ENCODE results near the gene GLTPD2. TPM values are rescaled to one million over a fixed set of nuclear protein-coding genes. Genes with fewer than 3 reads are reported as not detected.

GLTPD2 gene
- total RNA-seq: not detected in 2 replicates

DNA sequence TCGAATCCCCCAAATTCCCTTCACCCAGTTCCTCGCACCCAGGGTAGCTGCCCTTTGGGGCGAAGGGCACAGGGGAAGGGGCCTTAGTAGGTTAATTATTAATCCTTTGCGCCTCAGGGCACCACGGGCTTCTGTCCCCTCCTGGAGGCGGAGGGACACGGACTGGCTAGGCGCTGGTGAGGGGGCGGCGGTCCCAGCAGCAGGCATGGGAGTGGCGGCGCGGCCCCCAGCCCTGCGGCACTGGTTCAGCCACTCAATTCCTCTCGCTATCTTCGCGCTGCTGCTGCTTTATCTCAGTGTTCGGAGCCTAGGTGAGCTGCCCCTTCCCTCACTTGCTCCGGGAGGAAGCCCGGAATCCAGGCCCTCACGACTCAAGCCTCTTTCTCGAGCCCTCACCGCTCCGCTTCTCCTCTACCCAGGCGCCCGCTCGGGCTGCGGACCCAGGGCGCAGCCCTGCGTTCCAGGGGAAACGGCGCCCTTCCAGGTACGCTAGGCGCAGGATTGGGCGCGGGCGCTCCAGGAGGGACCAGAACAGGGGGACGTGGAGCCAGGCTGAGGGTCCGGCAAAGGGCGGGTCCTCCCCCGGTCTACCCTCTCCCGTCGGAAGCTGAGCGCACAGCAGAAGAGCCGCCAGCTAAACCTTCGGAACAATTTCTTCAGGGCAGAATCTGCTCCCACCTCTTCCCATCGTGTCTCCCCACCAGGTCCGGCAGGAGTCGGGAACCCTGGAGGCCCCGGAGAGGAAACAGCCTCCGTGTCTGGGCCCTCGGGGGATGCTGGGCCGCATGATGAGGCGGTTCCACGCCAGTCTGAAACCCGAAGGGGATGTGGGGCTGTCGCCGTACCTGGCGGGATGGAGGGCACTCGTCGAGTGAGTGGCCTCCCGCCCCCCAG, at the start of gene GLTPD2:
GLTPD2 (plus strand) TSS at position 158 of the 894 bp plus-strand sequence; CDS start at position 206, 48 bp downstream.

DNA sequence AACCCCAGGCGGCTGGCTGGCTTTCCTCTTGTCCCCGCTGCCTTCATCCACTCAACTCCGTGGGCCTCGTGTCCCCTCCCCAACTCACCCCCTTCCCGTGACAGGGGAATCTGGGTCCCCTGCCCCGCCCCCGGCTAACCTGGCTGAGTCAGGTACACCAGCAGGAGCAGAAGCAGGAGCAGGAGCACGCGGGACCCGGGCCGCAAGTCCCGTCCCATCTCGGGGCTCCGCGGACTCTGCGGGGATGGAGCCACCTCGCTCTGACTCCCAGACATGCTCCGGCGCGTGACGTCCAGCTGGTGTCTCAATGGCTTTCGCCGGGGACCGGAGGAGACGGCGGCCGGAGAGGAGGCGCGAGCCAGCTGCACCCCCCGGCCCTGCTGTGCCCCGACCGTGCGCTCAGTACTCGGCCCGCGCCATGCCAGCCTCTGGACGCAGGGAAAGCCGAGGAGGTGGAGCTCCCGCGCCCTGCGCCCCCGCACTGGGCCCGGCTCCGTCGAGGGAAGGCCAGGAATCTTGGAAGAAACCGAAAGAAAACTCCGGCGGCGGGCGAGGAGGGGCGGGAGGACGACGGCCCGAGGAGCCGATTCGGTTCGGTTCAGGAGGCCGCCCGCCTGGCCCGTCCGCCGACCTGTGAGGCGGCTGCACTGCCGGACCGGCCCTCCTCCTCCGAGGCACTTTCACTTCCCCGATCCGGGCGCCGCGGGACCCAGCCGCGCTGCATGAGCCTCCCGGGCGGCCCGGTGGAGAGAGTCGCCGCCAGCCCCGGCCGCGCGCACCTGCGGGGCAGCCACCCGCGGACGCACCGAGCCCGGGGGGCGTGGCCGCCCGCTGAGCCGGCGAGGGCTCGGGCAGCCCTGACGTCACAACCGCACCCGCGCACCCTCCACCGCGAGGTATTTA, 49.4 kb upstream of the GLTPD2 start, which contains the start of the genes CXCL16 and ZMYND15:
CXCL16 (minus strand) TSS at position 807 of the 903 bp plus-strand sequence; CDS start at position 218, 589 bp downstream.
ZMYND15 (plus strand) TSS at position 712 of the 903 bp plus-strand sequence. CDS start 716 bp downstream, outside the sequence.

DNA sequence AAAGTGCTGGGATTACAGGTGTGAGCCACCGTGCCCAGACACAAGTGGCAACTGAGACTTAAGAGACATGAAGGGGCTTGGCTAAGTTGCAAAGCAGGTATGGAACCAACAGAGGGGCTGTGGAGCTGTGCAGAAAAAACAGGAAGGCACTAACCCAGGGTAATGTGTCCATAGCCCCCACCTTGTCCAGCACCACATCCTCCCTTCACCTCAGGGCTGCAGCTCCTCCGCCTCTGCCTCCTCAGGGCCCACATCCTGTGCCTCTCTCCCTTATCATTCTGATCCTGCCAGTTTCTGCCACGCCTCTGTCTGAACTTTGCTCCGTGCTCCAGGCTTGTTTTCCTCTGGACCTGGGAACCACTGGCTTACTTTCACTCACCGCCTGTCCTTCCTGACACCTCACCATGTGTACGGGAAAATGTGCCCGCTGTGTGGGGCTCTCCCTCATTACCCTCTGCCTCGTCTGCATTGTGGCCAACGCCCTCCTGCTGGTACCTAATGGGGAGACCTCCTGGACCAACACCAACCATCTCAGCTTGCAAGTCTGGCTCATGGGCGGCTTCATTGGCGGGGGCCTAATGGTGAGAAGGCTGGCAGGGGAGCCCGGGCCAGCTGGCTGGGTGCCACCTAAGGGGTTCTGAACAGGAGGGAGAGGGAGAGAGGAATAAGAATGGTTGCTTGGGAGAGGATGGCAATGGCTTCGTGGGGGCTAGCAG, 17.1 kb upstream of the GLTPD2 start, which contains the start of gene TM4SF5:
TM4SF5 (plus strand) TSS at position 368 of the 716 bp plus-strand sequence; CDS start at position 405, 37 bp downstream.

DNA sequence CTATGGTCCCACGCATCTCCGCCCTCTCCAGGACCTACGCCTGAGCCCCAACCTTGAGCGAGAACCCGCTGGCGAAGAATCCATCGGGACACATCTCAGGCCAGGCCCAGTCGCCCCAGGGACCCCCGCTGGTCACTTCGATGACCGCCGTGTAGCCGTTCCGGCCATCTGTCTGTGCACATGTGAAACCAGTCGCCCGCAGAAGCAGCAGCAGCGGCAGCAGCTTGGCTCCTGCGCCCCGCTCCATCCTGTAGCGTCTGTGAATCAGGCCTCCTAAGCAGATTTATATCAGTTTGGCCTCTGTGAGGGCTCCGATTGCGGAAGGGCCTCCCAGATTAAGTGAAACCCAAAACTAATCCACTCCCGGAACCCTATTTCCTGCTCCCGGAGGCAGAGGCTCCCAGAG, 2.7 kb upstream of the GLTPD2 start, which contains the start of gene VMO1:
VMO1 (minus strand) TSS at position 259 of the 406 bp plus-strand sequence; CDS start at position 247, 12 bp downstream.

DNA sequence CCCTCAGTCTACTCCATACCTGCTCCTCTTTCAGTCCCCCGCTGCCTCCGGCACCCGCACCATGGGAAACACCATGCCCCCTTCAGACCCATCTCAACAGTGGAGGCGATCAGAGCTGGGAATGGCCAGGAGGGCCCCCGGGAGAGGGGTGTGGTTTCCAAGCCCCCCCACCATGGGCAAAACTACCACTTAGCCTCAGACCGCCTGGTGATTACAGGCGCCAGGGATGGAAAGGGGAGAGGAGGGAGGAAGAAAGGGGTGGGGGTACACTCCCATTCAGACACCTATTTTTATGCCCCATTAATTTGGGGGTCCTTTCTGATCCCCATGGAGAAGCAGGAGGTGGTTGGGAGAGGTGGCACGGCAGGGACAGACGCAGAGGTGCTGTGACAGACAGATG, 13.5 kb downstream of the GLTPD2 start, which contains the start of gene C17orf114:
C17orf114 (minus strand) TSS at position 101 of the 400 bp plus-strand sequence.

DNA sequence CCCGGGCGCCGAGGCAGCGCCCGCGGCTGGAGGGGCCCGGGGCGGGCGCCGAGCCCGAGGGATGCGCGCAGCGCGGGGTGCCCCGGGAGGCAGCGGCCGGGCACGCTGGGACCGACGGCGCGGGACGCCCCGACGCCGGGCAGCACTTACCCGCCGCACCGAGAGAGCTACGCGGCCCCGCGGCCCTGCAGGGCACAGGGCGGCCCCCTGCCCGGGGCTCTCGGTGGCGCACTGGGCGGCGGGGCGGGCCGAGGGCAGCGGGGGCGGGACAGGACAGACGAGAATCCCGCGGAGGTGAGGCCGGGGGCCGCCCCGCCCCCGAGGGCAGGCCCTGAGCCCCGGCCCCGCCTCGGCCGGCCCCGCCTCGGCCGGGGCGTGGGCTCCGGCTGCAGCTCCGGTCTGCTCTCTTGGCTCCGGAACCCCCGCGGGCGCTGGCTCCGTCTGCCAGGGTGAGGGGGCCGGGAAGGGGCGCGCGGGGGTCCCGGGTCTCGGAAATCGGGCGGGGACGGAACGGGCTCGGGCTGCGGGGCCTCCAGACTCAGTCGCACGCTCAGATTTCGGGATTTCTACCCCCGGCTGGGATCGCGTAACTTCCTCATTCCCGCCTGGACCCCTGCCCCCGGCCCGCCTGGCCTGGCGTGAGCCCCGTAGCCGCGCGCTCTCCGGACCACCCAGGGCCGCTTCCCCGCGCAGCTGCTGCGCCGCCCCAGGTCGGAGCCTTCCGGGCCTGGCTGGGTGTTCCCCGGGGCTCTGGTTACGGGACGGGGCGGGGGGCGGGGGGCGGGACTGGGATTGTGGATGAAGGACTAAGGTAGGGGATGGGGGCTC, 18.2 kb downstream of the GLTPD2 start, which contains the start of gene PLD2:
PLD2 (plus strand) TSS at position 376 of the 828 bp plus-strand sequence. CDS start 621 bp downstream, outside the sequence.

DNA sequence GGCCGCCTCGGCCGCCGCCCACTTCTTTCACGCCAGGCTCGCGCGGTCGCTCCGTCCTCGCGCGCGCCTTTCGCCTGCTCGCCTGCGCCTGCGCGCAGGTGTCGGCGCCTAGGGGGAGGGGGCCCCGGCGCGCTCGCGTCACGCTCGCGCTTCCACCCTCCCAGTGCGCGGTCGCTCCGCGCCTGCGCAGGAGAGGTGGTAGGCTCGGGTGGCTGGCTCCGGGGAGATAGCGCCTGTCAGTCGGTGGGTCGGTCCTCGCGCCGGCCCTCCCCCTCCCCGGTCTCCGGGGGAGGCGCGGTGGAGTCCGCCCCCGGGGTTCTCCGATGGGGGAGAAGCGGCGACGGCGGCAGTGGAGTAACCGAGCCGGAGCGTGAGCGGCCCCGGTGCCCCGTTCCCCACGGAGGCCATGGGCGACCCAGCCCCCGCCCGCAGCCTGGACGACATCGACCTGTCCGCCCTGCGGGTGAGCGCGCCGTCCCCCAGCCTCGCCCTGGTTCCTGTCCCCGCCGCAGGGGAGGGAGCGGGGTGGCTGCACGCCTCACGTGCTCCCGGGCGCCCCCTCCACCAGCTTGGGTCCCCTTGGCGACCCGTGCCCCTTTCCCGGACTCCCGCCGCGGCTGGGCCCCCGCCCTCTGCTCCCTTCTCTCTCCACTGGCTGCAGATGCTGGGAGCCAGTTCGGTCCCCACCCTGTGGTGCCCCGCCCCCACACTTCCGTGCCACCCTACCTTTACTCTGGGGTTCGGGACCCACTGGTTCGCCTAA, 44.6 kb downstream of the GLTPD2 start, which contains the start of gene MINK1:
MINK1 (plus strand) TSS at position 163 of the 763 bp plus-strand sequence; CDS start at position 407, 244 bp downstream.

Other genes starting within 250 kb of the GLTPD2 start
- 84.8 and 88.9 TPM in 2 replicates for gene MYBBP1A, start 233.6 kb upstream of the GLTPD2 start, total RNA-seq
- 2.2 and 7.7 TPM in 2 replicates for gene GGT6, start 228.4 kb upstream of the GLTPD2 start, total RNA-seq
- under 0.01 TPM in 1 of 2 replicates, not detected in the other for gene SMTNL2, start 204.4 kb upstream of the GLTPD2 start, total RNA-seq
- gene ALOX15, start 147.3 kb upstream of the GLTPD2 start, total RNA-seq: not detected in 2 replicates
- gene PELP1, start 84.8 kb upstream of the GLTPD2 start, total RNA-seq: 30.9 and 36.4 TPM in 2 replicates
- 3.1 and 5.3 TPM in 2 replicates for gene ARRB2, start 78.3 kb upstream of the GLTPD2 start, total RNA-seq
- gene MED11, start 57.5 kb upstream of the GLTPD2 start, total RNA-seq: 12.6 and 13.5 TPM in 2 replicates
- gene ZMYND15, start 49.1 kb upstream of the GLTPD2 start, total RNA-seq: 0.21 and 1.2 TPM in 2 replicates
- gene CXCL16, start 49.0 kb upstream of the GLTPD2 start, total RNA-seq: 13.9 and 42.2 TPM in 2 replicates
- gene TM4SF5, start 17.1 kb upstream of the GLTPD2 start, total RNA-seq: not detected in 2 replicates
- 0.72 and 1.1 TPM in 2 replicates for gene VMO1, start 2.6 kb upstream of the GLTPD2 start, total RNA-seq
- 121 and 163 TPM in 2 replicates for gene PSMB6, start 7.2 kb downstream of the GLTPD2 start, total RNA-seq
- gene PLD2, start 18.2 kb downstream of the GLTPD2 start, total RNA-seq: 15.3 and 25.8 TPM in 2 replicates
- 55.7 and 77.2 TPM in 2 replicates for gene MINK1, start 44.4 kb downstream of the GLTPD2 start, total RNA-seq
- gene C17orf107, start 110.6 kb downstream of the GLTPD2 start, total RNA-seq: 1.7 and 2.9 TPM in 2 replicates
- 0.24 and 0.64 TPM in 2 replicates for gene CHRNE, start 114.1 kb downstream of the GLTPD2 start, total RNA-seq
- not detected in 2 replicates for gene GP1BA, start 143.3 kb downstream of the GLTPD2 start, total RNA-seq
- gene SLC25A11, start 151.1 kb downstream of the GLTPD2 start, total RNA-seq: 65.4 and 88.4 TPM in 2 replicates
- 24.5 and 26.0 TPM in 2 replicates for gene RNF167, start 151.3 kb downstream of the GLTPD2 start, total RNA-seq
- 382 and 601 TPM in 2 replicates for gene PFN1, start 159.6 kb downstream of the GLTPD2 start, total RNA-seq
- gene ENO3, start 162.2 kb downstream of the GLTPD2 start, total RNA-seq: 1.5 and 3.9 TPM in 2 replicates
- gene SPAG7, start 178.9 kb downstream of the GLTPD2 start, total RNA-seq: 34.7 and 38.2 TPM in 2 replicates
- 4.5 and 5.3 TPM in 2 replicates for gene CAMTA2, start 198.7 kb downstream of the GLTPD2 start, total RNA-seq
- gene INCA1, start 208.6 kb downstream of the GLTPD2 start, total RNA-seq: 0.21 TPM in 1 of 2 replicates, not detected in the other
- 103 and 111 TPM in 2 replicates for gene KIF1C, start 209.0 kb downstream of the GLTPD2 start, total RNA-seq
- 0.48 and 1.7 TPM in 2 replicates for gene SLC52A1, start 246.5 kb downstream of the GLTPD2 start, total RNA-seq

Data from tracheal epithelial cell (primary cell).